Caco-2 (cell line): Measurements from ENCODE around the gene SLF2. TPM values are rescaled to one million over a fixed set of nuclear protein-coding genes. Genes with fewer than 3 reads are reported as not detected.

Experiments used
- BruUV-seq: library from RNA; stranded (reverse); fragments of 400-500 nt; replicated peaks from 2 replicates; lab custom pipeline; 2021; lab: Mats Ljungman, UMichigan
- CTCF ChIA-PET: fragments of 300-600 bp; sonication (Branson Sonifier 250); formaldehyde crosslinking; loops from one replicate; lab custom pipeline; 2022; ENCODE audit warnings: antibody characterized with exemption; lab: Charles Lee
- POLR2A ChIA-PET: fragments of 300-600 bp; sonication (Branson Sonifier 250); formaldehyde crosslinking; loops from one replicate; lab custom pipeline; 2022; ENCODE audit warnings: antibody characterized with exemption; lab: Charles Lee
- DNase-seq, 2 experiments: peaks; one replicate each; pipeline versions ENCODE4 v3.0.0 to v3.0.0-alpha.2; 2020 to 2022
- H3K27me3 ChIP-seq: replicated peaks from 2 replicates; pipeline ENCODE4 v1.6.0; 2011; ENCODE audit warnings: low read length; ENCODE audit not compliant: control insufficient read depth, insufficient read depth
- H3K36me3 ChIP-seq: 2 replicates; pipeline ENCODE4 v1.5.1; 2011; ENCODE audit warnings: low read length; ENCODE audit not compliant: control insufficient read depth, insufficient read depth
- H3K4me1 ChIP-seq: fragments of 250-450 bp; sonication (Bioruptor Pico); 2 replicates; pipeline ENCODE4 v1.5.1; 2020; ENCODE audit warnings: mild to moderate bottlenecking
- H3K4me3 ChIP-seq: 2 replicates; pipeline ENCODE4 v1.5.1; 2011; ENCODE audit warnings: low read depth, mild to moderate bottlenecking, control low read depth, low read length
- H3K9me3 ChIP-seq: fragments of 250-450 bp; sonication (Bioruptor Pico); 2 replicates; pipeline ENCODE4 v1.5.1; 2020; ENCODE audit warnings: mild to moderate bottlenecking, moderate library complexity
- H3K27ac Mint-ChIP-seq: one replicate; pipeline ENCODE4 v1.8.0; 2022; ENCODE audit warnings: mixed read lengths; ENCODE audit not compliant: unreplicated experiment
- H3K27me3 Mint-ChIP-seq: one replicate; pipeline ENCODE4 v1.8.0; 2022; ENCODE audit warnings: mixed read lengths; ENCODE audit not compliant: insufficient read depth, unreplicated experiment
- H3K36me3 Mint-ChIP-seq: one replicate; pipeline ENCODE4 v1.8.0; 2022; ENCODE audit warnings: mild to moderate bottlenecking, mixed read lengths; ENCODE audit not compliant: insufficient read depth, unreplicated experiment
- H3K4me1 Mint-ChIP-seq: one replicate; pipeline ENCODE4 v1.8.0; 2022; ENCODE audit warnings: low read depth, mixed read lengths; ENCODE audit not compliant: unreplicated experiment
- H3K4me3 Mint-ChIP-seq: one replicate; pipeline ENCODE4 v1.8.0; 2022; ENCODE audit warnings: mild to moderate bottlenecking, moderate library complexity, mixed read lengths; ENCODE audit not compliant: unreplicated experiment
- H3K9me3 Mint-ChIP-seq: one replicate; pipeline ENCODE4 v1.8.0; 2022; ENCODE audit warnings: mixed read lengths; ENCODE audit not compliant: unreplicated experiment
- CTCF ChIP-seq, 2 experiments: fragments of 200-600 bp in 1 of 2; IDR thresholded peaks; 1 replicate in 1 of 2; 2 replicates in 1 of 2; pipeline versions ENCODE4 v1.5.1 to v1.8.0; 2011 to 2022; ENCODE audit warnings: antibody characterized with exemption in 1 of 2, control low read depth in 1 of 2, inconsistent platforms in 1 of 2, low read depth in 1 of 2, low read length in 1 of 2, mild to moderate bottlenecking in 1 of 2, moderate library complexity in 1 of 2; ENCODE audit not compliant: insufficient read depth in 1 of 2, severe bottlenecking in 1 of 2, unreplicated experiment in 1 of 2
- intact Hi-C: fragments of 100-400 bp; cut with micrococcal nuclease; formaldehyde crosslinking; loops from one replicate; pipeline ENCODE4 v1.10.0; 2022; ENCODE audit not compliant: unreplicated experiment
- total RNA-seq: library from RNA; stranded (reverse); gene quantifications from 2 replicates; pipeline ENCODE4 v1.2.3, GENCODE V29; 2022

SLF2 gene
- total RNA-seq, 1 experiment from 2014 or later, result 25.2 TPM

GRCh38 chr10:100942229-100942628 lies 29.5 kb downstream of the SLF2 start:
- no peaks in the 10 kb centered on the region for H3K27me3 ChIP-seq
- no TSS peak for BruUV-seq
- Mint-ChIP-seq H3K27me3 (no peaks in the 10 kb centered on the region), H3K4me3 (no peak overlapping the region), H3K36me3 (peaks cover 55% of the 10 kb centered on the region), H3K9me3 (no peaks in the 10 kb centered on the region), H3K4me1 (no peaks in the 10 kb centered on the region), H3K27ac (no peak overlapping the region)
- H3K4me3 ChIP-seq, result no peak overlapping the region
- CTCF ChIA-PET, result no interaction called here
- TF ChIP-seq CTCF (IDR thresholded peaks at IDR 0.05; ENCODE audit: insufficient read depth in 1 of 2, low read depth in 1 of 2, low read length in 1 of 2, severe bottlenecking in 1 of 2, unreplicated experiment in 1 of 2), result no peak
- DNase-seq, result no peak
- peaks cover 1% of the 10 kb centered on the region; the same call in 1 of the 2 replicates for H3K36me3 ChIP-seq
- intact Hi-C loops, result no loop called here
- H3K4me1 ChIP-seq, result no peaks in the 10 kb centered on the region
- H3K9me3 ChIP-seq, result no peaks in the 10 kb centered on the region
- POLR2A ChIA-PET, result no interaction called here

GRCh38 chr10:100943508-100943907 lies 30.7 kb downstream of the SLF2 start:
- CTCF ChIA-PET, result interaction anchor here (0.5 to 0.6 kb wide), 2 partner anchors 11 to 198 kb away, joined by 3 read pairs; no protein-coding TSS in a partner anchor
- Histone ChIP-seq H3K4me3 (no peak overlapping the region), H3K27me3 (no peaks in the 10 kb centered on the region), H3K36me3 (peaks cover 1% of the 10 kb centered on the region; the same call in 1 of the 2 replicates), H3K9me3 (no peaks in the 10 kb centered on the region), H3K4me1 (no peaks in the 10 kb centered on the region)
- Mint-ChIP-seq H3K4me3 (no peak overlapping the region), H3K4me1 (no peaks in the 10 kb centered on the region), H3K36me3 (peaks cover 51% of the 10 kb centered on the region), H3K27ac (no peak overlapping the region), H3K27me3 (no peaks in the 10 kb centered on the region), H3K9me3 (no peaks in the 10 kb centered on the region)
- POLR2A ChIA-PET, result no interaction called here
- TF ChIP-seq CTCF (IDR thresholded peaks at IDR 0.05; ENCODE audit: insufficient read depth in 1 of 2, low read depth in 1 of 2, low read length in 1 of 2, severe bottlenecking in 1 of 2, unreplicated experiment in 1 of 2), result no peak
- DNase-seq, result no peak
- intact Hi-C loops, result no loop called here
- no TSS peak for BruUV-seq

- Mint-ChIP-seq H3K36me3 (peaks cover 46% of the 10 kb centered on the region), H3K27ac (no peak overlapping the region), H3K4me1 (no peaks in the 10 kb centered on the region), H3K9me3 (no peaks in the 10 kb centered on the region), H3K27me3 (no peaks in the 10 kb centered on the region), H3K4me3 (no peak overlapping the region)
- ChIA-PET POLR2A (no interaction called here), CTCF (no interaction called here)
- intact Hi-C loops, result no loop called here
- no peaks in the 10 kb centered on the region for H3K4me1 ChIP-seq
- no peaks in the 10 kb centered on the region for H3K27me3 ChIP-seq
- BruUV-seq, result no TSS peak
- H3K4me3 ChIP-seq, result no peak overlapping the region
- no peak for TF ChIP-seq CTCF (IDR thresholded peaks at IDR 0.05; ENCODE audit: insufficient read depth in 1 of 2, low read depth in 1 of 2, low read length in 1 of 2, severe bottlenecking in 1 of 2, unreplicated experiment in 1 of 2)
- no peaks in the 10 kb centered on the region for H3K9me3 ChIP-seq
- peaks cover 1% of the 10 kb centered on the region; the same call in 1 of the 2 replicates for H3K36me3 ChIP-seq
- DNase-seq, result no peak
Observed at GRCh38 chr10:100945754-100946153, 33.0 kb downstream of the SLF2 start.
